GM12872 (cell line): ENCODE measurements around the gene GRXCR2.

Source experiments
- CTCF ChIP-seq: IDR thresholded peaks from 3 replicates; pipeline ENCODE4 v1.5.1; 2011; ENCODE audit warnings: low read depth, mild to moderate bottlenecking, low read length, moderate library complexity; ENCODE audit not compliant: insufficient read depth

GRXCR2 gene

GRCh38 chr5:145858959-145859358 lies 13.9 kb downstream of the GRXCR2 start:
- TF ChIP-seq CTCF, result no peak

- TF ChIP-seq CTCF, result no peak
Observed at GRCh38 chr5:145856285-145856818, 16.5 kb downstream of the GRXCR2 start.

- no peak for TF ChIP-seq CTCF
Observed at GRCh38 chr5:145855763-145856267, 17.0 kb downstream of the GRXCR2 start.

GRCh38 chr5:145854651-145855258 lies 18.1 kb downstream of the GRXCR2 start:
- no peak for TF ChIP-seq CTCF

- no peak for TF ChIP-seq CTCF
Observed at GRCh38 chr5:145853781-145854376, 18.9 kb downstream of the GRXCR2 start.

GRCh38 chr5:145852990-145853389 lies 19.8 kb downstream of the GRXCR2 start:
- TF ChIP-seq CTCF, result no peak

- no peak for TF ChIP-seq CTCF
Observed at GRCh38 chr5:145848854-145849253, 24.0 kb downstream of the GRXCR2 start.
